ENCODE results near the gene MR1. TPM values are rescaled to one million over a fixed set of nuclear protein-coding genes. Genes with fewer than 3 reads are reported as not detected.

MR1 gene
- polyA plus RNA-seq, 1 donor (not counting 4 experiments of a cell fraction or from before 2014, with no cell fraction given): 32.3 TPM

- H3K4me1 ChIP-seq (ENCODE audit: control insufficient read depth, extremely low read depth, insufficient read depth, low read length): peaks cover 49% of the 10 kb centered on the region
- no peak overlapping the region for H2AFZ ChIP-seq (ENCODE audit: control insufficient read depth, low read length)
- no peak overlapping the region for H3K4me3 ChIP-seq (ENCODE audit: control insufficient read depth in 2 of 3, extremely low read depth in 1 of 3, insufficient read depth in 2 of 3, low read depth in 1 of 3, low read length in 3 of 3)
- FAIRE-seq: no peak
- no peaks in the 10 kb centered on the region for H3K79me2 ChIP-seq (ENCODE audit: control insufficient read depth, insufficient read depth, low read length)
- H3K27me3 ChIP-seq (ENCODE audit: control insufficient read depth, extremely low read depth, insufficient read depth, low read length): no peaks in the 10 kb centered on the region
- no peaks in the 10 kb centered on the region for H3K9me3 ChIP-seq (ENCODE audit: control insufficient read depth, low read depth, low read length)
- H3K27ac ChIP-seq (ENCODE audit: control insufficient read depth, insufficient read depth, low read length): peak overlapping the region; percentile 94
- H3K9me1 ChIP-seq (ENCODE audit: control insufficient read depth, extremely low read depth, insufficient read depth, low read length): no peaks in the 10 kb centered on the region
- dilution Hi-C loops (cut with MboI; ENCODE audit: extremely low pct_ligation_motif_present, low sequenced_read_pairs): no loop called here
- H3K36me3 ChIP-seq (ENCODE audit: control insufficient read depth in 2 of 2, extremely low read depth in 1 of 2, insufficient read depth in 2 of 2, low read length in 2 of 2): peaks cover 0 to under 1% of the 10 kb centered on the region in 2 experiments
- no peaks in the 10 kb centered on the region for H4K20me1 ChIP-seq (ENCODE audit: control insufficient read depth, extremely low read depth, insufficient read depth, low read length)
- TF ChIP-seq CTCF (optimal IDR thresholded peaks at IDR 0.05 in 1 of 3, IDR thresholded peaks at IDR 0.05 in 1 of 3, conservative IDR thresholded peaks at IDR 0.05 in 1 of 3; ENCODE audit: extremely low read depth in 1 of 3, insufficient read depth in 2 of 3, low read length in 3 of 3) (no peak), EZH2 (IDR thresholded peaks at IDR 0.05; ENCODE audit: low read length) (no peak)
- H3K4me2 ChIP-seq (ENCODE audit: control insufficient read depth, extremely low read depth, insufficient read depth, low read depth, low read length): peak overlapping the region; percentile 91
- DNase-seq (ENCODE audit: low read depth, low spot score): no peak
- H3K9ac ChIP-seq (ENCODE audit: control insufficient read depth, extremely low read depth, insufficient read depth, low read length): no peak overlapping the region
These were observed 67.2 kb downstream of the MR1 start for GRCh38 chr1:181100934-181101333.

GRCh38 chr1:181101581-181102226, 67.9 kb downstream of the MR1 start:
- no peak overlapping the region for H2AFZ ChIP-seq (ENCODE audit: control insufficient read depth, low read length)
- dilution Hi-C loops (cut with MboI; ENCODE audit: extremely low pct_ligation_motif_present, low sequenced_read_pairs): no loop called here
- H3K9ac ChIP-seq (ENCODE audit: control insufficient read depth, extremely low read depth, insufficient read depth, low read length): peak overlapping the region; percentile 19
- no peaks in the 10 kb centered on the region for H3K9me1 ChIP-seq (ENCODE audit: control insufficient read depth, extremely low read depth, insufficient read depth, low read length)
- H3K36me3 ChIP-seq (ENCODE audit: control insufficient read depth in 2 of 2, extremely low read depth in 1 of 2, insufficient read depth in 2 of 2, low read length in 2 of 2): no peaks in the 10 kb centered on the region
- H3K4me3 ChIP-seq (ENCODE audit: control insufficient read depth in 2 of 3, extremely low read depth in 1 of 3, insufficient read depth in 2 of 3, low read depth in 1 of 3, low read length in 3 of 3): no peak overlapping the region
- H3K79me2 ChIP-seq (ENCODE audit: control insufficient read depth, insufficient read depth, low read length): no peaks in the 10 kb centered on the region
- peak overlapping the region; percentile 91 for H3K4me2 ChIP-seq (ENCODE audit: control insufficient read depth, extremely low read depth, insufficient read depth, low read depth, low read length)
- H3K27me3 ChIP-seq (ENCODE audit: control insufficient read depth, extremely low read depth, insufficient read depth, low read length): no peaks in the 10 kb centered on the region
- peaks cover 56% of the 10 kb centered on the region for H3K4me1 ChIP-seq (ENCODE audit: control insufficient read depth, extremely low read depth, insufficient read depth, low read length)
- peak overlapping the region; percentile 94 for H3K27ac ChIP-seq (ENCODE audit: control insufficient read depth, insufficient read depth, low read length)
- H3K9me3 ChIP-seq (ENCODE audit: control insufficient read depth, low read depth, low read length): no peaks in the 10 kb centered on the region
- TF ChIP-seq EZH2 (IDR thresholded peaks at IDR 0.05; ENCODE audit: low read length) (no peak), CTCF (optimal IDR thresholded peaks at IDR 0.05 in 1 of 3, IDR thresholded peaks at IDR 0.05 in 1 of 3, conservative IDR thresholded peaks at IDR 0.05 in 1 of 3; ENCODE audit: extremely low read depth in 1 of 3, insufficient read depth in 2 of 3, low read length in 3 of 3) (no peak)
- no peak for DNase-seq (ENCODE audit: low read depth, low spot score)
- no peak for FAIRE-seq
- no peaks in the 10 kb centered on the region for H4K20me1 ChIP-seq (ENCODE audit: control insufficient read depth, extremely low read depth, insufficient read depth, low read length)
